HFF-Myc (cell line): ENCODE measurements around the gene MYT1.

ENCODE experiments used
- DNase-seq: peaks from one replicate; pipeline ENCODE4 v3.0.0-alpha.2; 2011; ENCODE audit warnings: low read depth; ENCODE audit errors: extremely low read depth
- H3K4me3 ChIP-seq: replicated peaks from 2 replicates; pipeline ENCODE4 v1.5.1; 2011; ENCODE audit warnings: low read depth, mild to moderate bottlenecking, control low read depth, low read length
- TF ChIP-seq, protein P1 (sequence below): IDR thresholded peaks from 2 replicates; pipeline ENCODE4 v1.5.1; 2012; ENCODE audit warnings: mild to moderate bottlenecking, low read depth, low read length, control low read depth; ENCODE audit errors: missing control alignments

The MYT1 gene

GRCh38 chr20:64247307-64247618 lies 83.0 kb downstream of the MYT1 start:
- H3K4me3 ChIP-seq, result no peak overlapping the region
- DNase-seq, result no peak
- TF ChIP-seq, protein P1, sequence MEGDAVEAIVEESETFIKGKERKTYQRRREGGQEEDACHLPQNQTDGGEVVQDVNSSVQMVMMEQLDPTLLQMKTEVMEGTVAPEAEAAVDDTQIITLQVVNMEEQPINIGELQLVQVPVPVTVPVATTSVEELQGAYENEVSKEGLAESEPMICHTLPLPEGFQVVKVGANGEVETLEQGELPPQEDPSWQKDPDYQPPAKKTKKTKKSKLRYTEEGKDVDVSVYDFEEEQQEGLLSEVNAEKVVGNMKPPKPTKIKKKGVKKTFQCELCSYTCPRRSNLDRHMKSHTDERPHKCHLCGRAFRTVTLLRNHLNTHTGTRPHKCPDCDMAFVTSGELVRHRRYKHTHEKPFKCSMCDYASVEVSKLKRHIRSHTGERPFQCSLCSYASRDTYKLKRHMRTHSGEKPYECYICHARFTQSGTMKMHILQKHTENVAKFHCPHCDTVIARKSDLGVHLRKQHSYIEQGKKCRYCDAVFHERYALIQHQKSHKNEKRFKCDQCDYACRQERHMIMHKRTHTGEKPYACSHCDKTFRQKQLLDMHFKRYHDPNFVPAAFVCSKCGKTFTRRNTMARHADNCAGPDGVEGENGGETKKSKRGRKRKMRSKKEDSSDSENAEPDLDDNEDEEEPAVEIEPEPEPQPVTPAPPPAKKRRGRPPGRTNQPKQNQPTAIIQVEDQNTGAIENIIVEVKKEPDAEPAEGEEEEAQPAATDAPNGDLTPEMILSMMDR, result no peak

GRCh38 chr20:64247970-64248841 lies 84.0 kb downstream of the MYT1 start:
- DNase-seq, result no peak
- TF ChIP-seq, protein P1, result no peak
- H3K4me3 ChIP-seq, result no peak overlapping the region

DNA sequence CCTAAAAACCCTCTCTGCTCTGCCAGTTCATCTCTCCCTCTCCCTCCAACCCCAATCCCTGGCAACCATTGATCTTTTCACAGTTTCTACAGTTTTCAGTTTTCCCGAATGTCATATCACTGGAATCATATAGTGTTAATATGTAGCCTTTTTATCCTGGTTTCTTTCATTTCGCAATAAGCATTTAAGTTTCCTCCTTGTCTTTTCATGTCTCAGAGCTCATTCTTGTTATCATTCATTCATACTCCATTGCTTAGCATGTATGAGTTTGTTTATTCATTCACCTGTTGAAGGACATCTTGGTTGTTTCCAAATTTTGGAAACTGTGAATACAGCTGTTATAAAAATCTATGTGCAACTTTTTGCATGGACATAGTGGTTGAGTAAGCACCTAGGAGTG lies 85.8 kb downstream of the MYT1 start:
- TF ChIP-seq, protein P1, result no peak
- no peak for DNase-seq
- H3K4me3 ChIP-seq, result no peak overlapping the region

DNA sequence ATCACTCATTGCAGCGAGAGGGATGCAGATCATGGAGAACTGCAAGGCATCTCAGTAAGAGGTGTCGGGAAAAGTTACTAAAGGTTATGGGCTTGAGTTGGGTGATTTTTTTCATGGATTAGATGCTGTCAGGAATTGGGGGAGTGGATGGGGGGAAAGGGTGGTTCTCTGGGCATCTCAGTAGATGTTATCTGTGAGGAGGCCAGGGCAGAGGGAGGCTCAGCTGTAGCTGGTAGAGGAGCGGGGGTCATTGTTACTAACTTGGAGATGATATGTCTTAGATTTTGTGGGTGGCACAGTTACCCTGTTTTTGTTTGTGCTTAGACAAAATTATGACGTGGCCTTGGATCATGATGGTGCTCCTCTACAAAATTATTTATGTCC lies 88.7 kb downstream of the MYT1 start:
- TF ChIP-seq, protein P1, result no peak
- DNase-seq, result no peak
- H3K4me3 ChIP-seq, result no peak overlapping the region

GRCh38 chr20:64253443-64253842 lies 89.2 kb downstream of the MYT1 start:
- TF ChIP-seq, protein P1, result no peak

GRCh38 chr20:64254156-64254555 lies 89.9 kb downstream of the MYT1 start:
- TF ChIP-seq, protein P1, result no peak
- DNase-seq, result no peak
- no peak overlapping the region for H3K4me3 ChIP-seq

More at GRCh38 chr20:64253443-64253842, 89.2 kb downstream of the MYT1 start:
- no peak for DNase-seq
- no peak overlapping the region for H3K4me3 ChIP-seq
